ENCODE results near the gene LPCAT4.

LPCAT4 gene

GRCh38 chr15:34347951-34348638, 18.9 kb downstream of the LPCAT4 start:
- H3K4me3 ChIP-seq (ENCODE audit: low read depth, low read length), result no peak overlapping the region
- no peak for TF ChIP-seq CTCF (IDR thresholded peaks at IDR 0.05; ENCODE audit: borderline replicate concordance, insufficient read depth, low read depth, low read length)

- peak; percentile 86 for TF ChIP-seq CTCF (IDR thresholded peaks at IDR 0.05; ENCODE audit: borderline replicate concordance, insufficient read depth, low read depth, low read length)
- peak within 1 kb of the TSS; percentile 63 for H3K4me3 ChIP-seq (ENCODE audit: low read depth, low read length)
Measured at GRCh38 chr15:34342737-34343575, 24.0 kb downstream of the LPCAT4 start, which contains the start of the genes NOP10 and NUTM1. NOP10 (minus strand) TSS chr15:34343136; CDS start chr15:34343073, 63 bp downstream. NUTM1 (plus strand) TSS chr15:34343315; CDS start chr15:34343697, 382 bp downstream.

- peak overlapping the region; percentile 63 for H3K4me3 ChIP-seq (ENCODE audit: low read depth, low read length)
Measured at GRCh38 chr15:34342213-34342736, 24.7 kb downstream of the LPCAT4 start.

- no peak for TF ChIP-seq CTCF (IDR thresholded peaks at IDR 0.05; ENCODE audit: borderline replicate concordance, insufficient read depth, low read depth, low read length)
- peak overlapping the region; percentile 63 for H3K4me3 ChIP-seq (ENCODE audit: low read depth, low read length)
Measured at GRCh38 chr15:34341381-34342212, 25.4 kb downstream of the LPCAT4 start.

- no peak overlapping the region for H3K4me3 ChIP-seq (ENCODE audit: low read depth, low read length)
- no peak for TF ChIP-seq CTCF (IDR thresholded peaks at IDR 0.05; ENCODE audit: borderline replicate concordance, insufficient read depth, low read depth, low read length)
Measured at GRCh38 chr15:34339946-34340345, 27.1 kb downstream of the LPCAT4 start.

- no peak for TF ChIP-seq CTCF (IDR thresholded peaks at IDR 0.05; ENCODE audit: borderline replicate concordance, insufficient read depth, low read depth, low read length)
Measured at GRCh38 chr15:34338347-34338746, 28.6 kb downstream of the LPCAT4 start.

More at GRCh38 chr15:34338347-34338746, 28.6 kb downstream of the LPCAT4 start:
- no peak overlapping the region for H3K4me3 ChIP-seq (ENCODE audit: low read depth, low read length)
